HTR-8/SVneo (cell line): ENCODE measurements around the gene NOP10.
A peak's percentile ranks its signal among the peaks of the same experiment; 100 is the strongest.
"Not testable (repeated sequence)": the region's sequence is repeated elsewhere in the genome, so short reads cannot be mapped to it uniquely, and the experiment has no call there.

Source experiments
- DNase-seq: peaks from one replicate; pipeline ENCODE4 v3.0.0; 2011; ENCODE audit warnings: low spot score, mixed read lengths; ENCODE audit not compliant: insufficient read length
- FAIRE-seq: peaks from 2 replicates; lab custom pipeline; 2011; peaks lifted over from hg19 to GRCh38; lab: Jason Lieb, UNC

Gene NOP10

GRCh38 chr15:34342737-34343575 lies at the start of gene NOP10, which contains the start of gene NUTM1:
TSS of gene NOP10 (minus strand) at chr15:34343136. CDS start at chr15:34343073, 63 bp downstream.
TSS of gene NUTM1 (plus strand) at chr15:34343315. CDS start at chr15:34343697, 382 bp downstream.
- FAIRE-seq (no peak), DNase-seq (peak; percentile 84)

GRCh38 chr15:34389594-34390086 lies 46.7 kb upstream of the NOP10 start:
- not testable (repeated sequence) for DNase-seq, FAIRE-seq

GRCh38 chr15:34381829-34382521 lies 39.0 kb upstream of the NOP10 start:
- not testable (repeated sequence) for FAIRE-seq, DNase-seq

GRCh38 chr15:34380491-34380890 lies 37.6 kb upstream of the NOP10 start:
- FAIRE-seq, result not testable (repeated sequence)

GRCh38 chr15:34376856-34377255 lies 33.9 kb upstream of the NOP10 start:
- DNase-seq, result no peak
- FAIRE-seq, result no peak

More at GRCh38 chr15:34380491-34380890, 37.6 kb upstream of the NOP10 start:
- DNase-seq, result not testable (repeated sequence)

- DNase-seq, FAIRE-seq: not testable (repeated sequence)
Measured at GRCh38 chr15:34375541-34375940, 32.6 kb upstream of the NOP10 start.

GRCh38 chr15:34374816-34375215 lies 31.9 kb upstream of the NOP10 start:
- DNase-seq (no peak), FAIRE-seq (no peak)

GRCh38 chr15:34373951-34374350 lies 31.0 kb upstream of the NOP10 start:
- DNase-seq (no peak), FAIRE-seq (peak; percentile 33)

- DNase-seq (no peak), FAIRE-seq (no peak)
Measured at GRCh38 chr15:34370643-34371042, 27.7 kb upstream of the NOP10 start.

- no peak for FAIRE-seq
- DNase-seq, result no peak
Measured at GRCh38 chr15:34370129-34370528, 27.2 kb upstream of the NOP10 start.

GRCh38 chr15:34367101-34368081 lies 24.5 kb upstream of the NOP10 start, which contains the start of gene LPCAT4:
TSS of gene LPCAT4 (minus strand) at chr15:34367196. CDS start at chr15:34367100, 96 bp downstream.
- FAIRE-seq (peak; percentile 74), DNase-seq (peak; percentile 70)

GRCh38 chr15:34366271-34367065 lies 23.5 kb upstream of the NOP10 start:
- FAIRE-seq (no peak), DNase-seq (peak; percentile 62)

- DNase-seq (no peak), FAIRE-seq (no peak)
Measured at GRCh38 chr15:34365836-34366235, 22.9 kb upstream of the NOP10 start.

GRCh38 chr15:34365091-34365825 lies 22.3 kb upstream of the NOP10 start:
- no peak for DNase-seq
- no peak for FAIRE-seq

GRCh38 chr15:34364041-34364440 lies 21.1 kb upstream of the NOP10 start:
- DNase-seq, result no peak
- no peak for FAIRE-seq

GRCh38 chr15:34362047-34362773 lies 19.3 kb upstream of the NOP10 start:
- DNase-seq, result no peak
- no peak for FAIRE-seq

- FAIRE-seq (no peak), DNase-seq (no peak)
Measured at GRCh38 chr15:34361278-34361677, 18.3 kb upstream of the NOP10 start.

- FAIRE-seq (no peak), DNase-seq (no peak)
Measured at GRCh38 chr15:34360298-34360697, 17.4 kb upstream of the NOP10 start.
